ENCODE data around the gene DECR2.

- TF ChIP-seq RAD51 (IDR thresholded peaks at IDR 0.05), result no peak
- TF ChIP-seq PML (IDR thresholded peaks at IDR 0.05; ENCODE audit: low read length), result no peak
- TF ChIP-seq CTCF (IDR thresholded peaks at IDR 0.05 in 2 of 3, conservative IDR thresholded peaks at IDR 0.05 in 1 of 3; ENCODE audit: control insufficient read depth in 2 of 3, extremely low read depth in 1 of 3, insufficient read depth in 1 of 3, low read depth in 3 of 3, low read length in 3 of 3), result no peak
- no peak for TF ChIP-seq EZH2 (IDR thresholded peaks at IDR 0.05; ENCODE audit: borderline replicate concordance, control insufficient read depth, low read depth, low read length)
- TF ChIP-seq GATAD2B (conservative IDR thresholded peaks at IDR 0.05; ENCODE audit: low read depth), result peak; percentile 77
Observed at GRCh38 chr16:397135-397661, 4.5 kb upstream of the DECR2 start, which contains the start of gene NME4.

Data from GM12878 (cell line).